NCI-H146 treated with DMSO at 0.1 percent for 48 hours (cell line): ENCODE results near the gene ANTXR2.
"Not testable (repeated sequence)": the region's sequence is repeated elsewhere in the genome, so short reads cannot be mapped to it uniquely, and the experiment has no call there.

Experiments used
- DNase-seq: peaks from one replicate; lab custom pipeline; 2025; ENCODE audit not compliant: unreplicated experiment; lab: John Stamatoyannopoulos, UW

The ANTXR2 gene

GRCh38 chr4:79922011-79922410 is 151.0 kb downstream of the ANTXR2 start:
- DNase-seq, result peak; percentile 83

- no peak for DNase-seq
Observed at GRCh38 chr4:79920163-79920853, 152.7 kb downstream of the ANTXR2 start.

DNA sequence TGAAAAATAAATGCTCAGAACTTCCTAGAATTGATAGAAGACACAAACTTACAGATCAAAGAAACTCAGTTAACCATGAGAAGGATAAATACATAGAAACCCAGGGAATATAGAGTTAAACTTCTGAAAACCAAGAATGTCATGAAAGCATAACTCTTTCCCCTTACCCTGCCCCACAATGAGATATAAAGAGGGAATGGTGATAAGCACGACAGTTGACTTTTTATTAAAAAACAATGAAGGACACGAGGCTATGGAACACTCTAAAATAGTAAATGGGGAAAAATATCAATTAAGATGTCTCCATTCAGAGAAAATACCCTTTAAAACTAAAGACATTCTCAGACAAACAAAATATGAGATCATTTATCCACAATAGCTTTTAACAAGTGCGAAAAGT is 154.7 kb downstream of the ANTXR2 start:
- no peak for DNase-seq

GRCh38 chr4:79917246-79917645 is 155.8 kb downstream of the ANTXR2 start:
- no peak for DNase-seq

GRCh38 chr4:79915246-79915645 is 157.8 kb downstream of the ANTXR2 start:
- DNase-seq, result no peak

GRCh38 chr4:79913581-79913980 is 159.4 kb downstream of the ANTXR2 start:
- no peak for DNase-seq

DNA sequence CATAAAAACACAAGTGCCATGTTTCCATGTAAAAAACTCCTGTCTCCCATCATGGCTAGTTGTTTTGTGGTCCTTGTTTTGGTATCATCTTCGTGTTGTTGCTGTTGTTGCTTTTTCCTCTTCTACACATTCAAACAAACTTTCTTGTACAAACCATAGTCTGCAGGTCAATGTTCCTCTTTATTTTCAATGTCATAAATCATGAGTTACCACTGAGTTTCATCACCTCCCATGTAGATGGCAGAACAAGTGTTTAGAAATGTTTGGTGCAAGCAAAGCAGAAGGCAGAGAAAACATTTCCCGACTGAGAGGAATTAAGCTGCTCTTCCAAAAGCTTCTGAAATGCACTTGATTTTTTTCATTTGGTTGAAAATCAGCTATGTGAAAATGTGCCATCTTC is 166.0 kb downstream of the ANTXR2 start:
- no peak for DNase-seq

DNA sequence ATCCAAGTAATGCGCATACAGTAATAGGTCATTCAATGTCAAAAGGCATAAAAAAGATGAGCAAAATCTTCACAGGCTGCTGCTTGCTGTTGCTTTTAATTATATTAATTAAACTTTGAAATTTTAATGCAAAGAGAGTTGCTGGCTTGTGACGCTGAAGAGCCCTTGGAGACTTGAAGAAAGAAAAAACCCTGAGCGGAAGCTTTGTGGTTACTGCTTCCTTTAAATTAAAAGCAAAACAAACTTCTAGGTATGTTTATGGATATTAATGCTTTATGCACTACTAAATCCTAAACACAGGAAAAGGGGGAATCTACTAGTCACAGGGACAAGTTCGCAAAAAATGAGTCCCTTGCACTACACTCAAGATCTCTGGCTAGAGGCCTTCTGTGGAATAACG is 166.7 kb downstream of the ANTXR2 start:
- DNase-seq, result no peak

DNA sequence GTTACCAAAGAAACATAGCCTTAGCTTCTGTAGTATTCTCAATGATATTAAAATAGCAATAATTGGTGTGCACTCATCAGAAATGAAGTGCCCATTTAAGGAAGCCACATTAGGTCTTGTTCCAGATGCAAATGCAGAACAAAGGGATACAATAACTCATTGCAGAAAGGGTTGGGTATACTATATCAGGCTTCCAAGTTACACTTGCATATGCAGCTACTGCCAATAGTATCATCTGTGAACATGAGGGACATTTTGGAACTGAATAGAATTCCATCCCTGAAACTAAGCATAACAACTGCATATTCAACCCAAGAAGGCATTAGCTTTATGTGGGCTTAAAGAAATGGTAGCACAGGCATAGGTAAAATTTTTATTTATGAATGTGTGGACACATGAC is 167.8 kb downstream of the ANTXR2 start:
- no peak for DNase-seq

DNA sequence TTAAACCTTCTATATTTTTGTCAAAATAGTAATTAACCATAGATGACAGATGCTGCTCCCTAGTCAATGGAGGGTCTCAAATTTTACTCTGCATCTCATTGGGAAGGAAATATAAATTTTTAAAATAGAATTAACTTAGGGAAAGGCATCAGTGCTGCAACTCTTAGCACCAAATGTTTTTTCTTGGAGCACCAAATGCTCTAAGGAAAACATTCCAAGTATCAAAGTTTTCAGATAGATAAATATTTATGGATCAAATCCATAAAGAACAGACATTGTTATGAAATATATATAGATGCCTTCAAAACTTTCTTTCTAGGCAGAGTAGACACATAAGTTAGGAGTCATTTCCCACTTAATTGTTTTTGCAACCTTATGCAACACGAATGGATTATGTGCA is 168.7 kb downstream of the ANTXR2 start:
- DNase-seq, result no peak

GRCh38 chr4:79900182-79900581 is 172.8 kb downstream of the ANTXR2 start:
- DNase-seq, result no peak

GRCh38 chr4:79899481-79899880 is 173.5 kb downstream of the ANTXR2 start:
- no peak for DNase-seq

- DNase-seq, result no peak
Observed at GRCh38 chr4:79898055-79898454, 175.0 kb downstream of the ANTXR2 start.

DNA sequence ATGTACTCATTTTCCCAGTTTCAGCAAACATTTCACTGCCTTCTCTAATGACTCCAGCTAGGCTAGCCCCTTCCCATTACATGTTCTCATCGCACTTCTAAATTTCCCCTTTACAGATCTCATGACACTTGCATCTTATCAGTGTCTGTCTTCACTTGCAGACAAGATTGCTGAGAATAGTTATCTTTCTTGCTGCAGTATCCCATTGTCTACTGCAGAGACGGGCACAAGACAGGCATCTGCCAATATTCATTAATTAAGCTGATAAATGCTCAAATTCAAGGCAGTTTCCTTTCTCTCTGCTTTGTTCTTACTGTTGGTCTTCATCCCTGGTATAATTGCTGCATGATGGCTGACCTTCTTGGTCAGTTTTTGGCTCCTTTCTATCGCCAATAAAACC is 175.9 kb downstream of the ANTXR2 start:
- no peak for DNase-seq

GRCh38 chr4:79893456-79893855 is 179.6 kb downstream of the ANTXR2 start:
- no peak for DNase-seq

- DNase-seq, result not testable (repeated sequence)
Observed at GRCh38 chr4:79889026-79889425, 184.0 kb downstream of the ANTXR2 start.

DNA sequence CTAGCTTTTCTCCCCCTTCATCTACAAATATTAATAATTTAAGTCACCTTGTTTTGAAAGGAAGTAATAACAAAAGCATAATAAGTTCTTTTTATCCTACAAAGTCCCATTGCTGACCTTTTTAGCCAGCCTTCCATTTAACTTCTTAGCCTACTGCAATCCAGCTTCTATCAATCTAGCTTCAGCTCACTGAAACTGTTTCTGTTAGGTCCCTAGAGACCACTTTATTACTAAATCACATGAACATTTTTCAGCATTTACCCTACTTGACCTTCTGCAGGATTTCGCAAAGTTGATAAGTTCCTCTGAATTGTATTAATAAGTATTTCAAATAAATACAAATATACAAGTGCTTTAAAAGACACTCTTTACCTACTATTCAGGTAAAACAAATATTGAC is 186.5 kb downstream of the ANTXR2 start:
- no peak for DNase-seq

DNA sequence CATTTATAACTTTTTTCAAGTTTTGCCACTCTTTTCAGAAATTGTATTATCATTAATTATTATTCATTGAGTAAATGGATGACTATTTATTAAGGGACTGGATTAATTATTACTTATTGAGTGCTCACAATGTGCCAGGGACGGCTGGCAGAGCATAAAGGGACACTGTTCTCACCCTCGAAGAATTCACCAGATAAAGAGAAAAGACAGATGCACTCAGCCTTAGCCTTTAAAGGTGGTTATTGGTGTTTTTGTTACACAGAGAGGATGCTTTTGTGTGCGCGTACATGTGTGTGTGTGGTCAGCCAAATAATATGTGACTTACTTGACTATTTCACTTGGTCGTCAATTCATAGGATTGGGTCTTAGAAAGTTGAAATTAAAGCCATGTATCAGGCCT is 187.0 kb downstream of the ANTXR2 start:
- no peak for DNase-seq

DNA sequence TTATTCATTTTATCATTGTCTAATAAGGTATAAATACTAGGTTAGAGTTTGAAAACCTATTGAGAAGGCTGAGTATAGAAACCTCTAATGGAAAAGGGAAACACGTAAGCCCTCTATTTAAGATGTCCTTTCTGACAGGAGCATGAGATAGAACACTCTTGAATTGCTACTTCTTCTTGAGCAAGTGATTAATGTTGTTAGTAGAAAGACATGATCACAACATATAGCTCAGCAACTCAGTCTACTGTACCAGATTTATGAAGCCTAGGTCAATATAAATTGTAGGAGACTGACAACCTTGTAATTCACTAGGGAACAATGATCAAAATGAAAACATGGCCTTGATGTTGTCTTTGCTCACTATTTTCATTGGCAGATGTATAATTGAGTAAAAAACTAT is 189.7 kb downstream of the ANTXR2 start:
- no peak for DNase-seq

DNA sequence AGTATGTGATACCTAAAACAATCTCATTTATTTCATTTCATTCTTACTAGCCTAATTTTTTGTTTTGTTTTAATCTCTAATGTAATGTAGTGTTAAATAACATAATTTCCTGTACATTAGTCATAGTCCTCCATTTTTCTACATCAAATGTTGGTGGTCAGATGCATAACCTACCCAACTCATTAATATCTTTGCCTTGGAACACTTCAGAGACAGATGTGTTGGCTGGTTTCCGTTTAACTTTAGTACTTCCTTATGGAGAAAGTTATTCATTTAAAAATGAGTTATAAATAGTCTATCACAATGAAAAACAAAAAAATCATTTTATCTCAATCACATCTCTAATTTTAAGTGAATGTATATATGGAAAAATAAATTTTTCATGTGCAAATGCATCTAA is 190.2 kb downstream of the ANTXR2 start:
- no peak for DNase-seq

DNA sequence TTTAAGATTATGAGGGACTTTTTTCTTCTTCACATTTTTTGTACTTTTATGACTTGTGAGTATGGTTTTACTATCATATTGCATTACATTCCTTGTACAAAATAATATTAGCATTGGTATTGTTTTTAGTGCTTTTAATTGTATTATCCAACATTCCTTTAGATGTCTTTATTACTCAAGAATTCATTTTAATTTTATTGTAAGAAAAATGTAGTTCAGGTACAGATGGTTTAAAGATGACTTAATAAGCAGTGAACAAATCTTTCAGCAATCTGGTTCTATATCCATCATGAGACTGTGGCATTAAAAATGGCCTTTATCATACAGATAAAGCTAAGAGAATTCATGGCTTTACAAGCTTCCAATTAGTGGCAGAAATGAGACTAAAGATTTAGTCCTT is 191.6 kb downstream of the ANTXR2 start:
- no peak for DNase-seq

DNA sequence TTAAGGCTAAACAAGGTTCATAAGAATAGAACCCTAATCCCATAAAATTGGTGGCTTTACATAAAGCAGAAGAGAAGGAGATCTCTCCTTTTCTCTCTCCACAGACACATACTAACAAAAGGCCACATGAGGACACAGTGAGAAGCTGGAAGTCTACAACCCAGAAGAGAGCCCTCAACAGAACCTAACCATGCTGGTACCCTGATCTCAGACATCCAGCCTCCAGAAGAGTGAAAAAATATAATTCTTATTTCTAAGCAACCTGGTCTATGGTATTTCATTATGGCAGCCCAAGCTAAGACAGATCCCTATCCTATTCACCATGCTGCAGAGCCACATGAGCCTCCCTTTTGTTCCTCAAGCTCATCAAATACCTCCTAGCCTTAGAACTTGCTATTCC is 195.5 kb downstream of the ANTXR2 start:
- no peak for DNase-seq

- DNase-seq, result no peak
Observed at GRCh38 chr4:79875344-79875899, 197.6 kb downstream of the ANTXR2 start.
